ENCODE results near the gene BTBD8. TPM values are rescaled to one million over a fixed set of nuclear protein-coding genes. Genes with fewer than 3 reads are reported as not detected.

BTBD8 gene
- total RNA-seq, 1 experiment from 2014 or later, result 0.86 TPM

- H3K4me3 ChIP-seq (ENCODE audit: low read length), result no peak overlapping the region
- no peak overlapping the region for H3K27ac ChIP-seq (ENCODE audit: low read length)
- H3K9ac ChIP-seq (ENCODE audit: low read length), result no peak overlapping the region
- no peaks in the 10 kb centered on the region for H3K9me2 ChIP-seq (replicated peaks; ENCODE audit: insufficient read depth, low read length)
- H3K79me2 ChIP-seq (ENCODE audit: low read length), result no peaks in the 10 kb centered on the region
- no peaks in the 10 kb centered on the region for H4K20me1 ChIP-seq (ENCODE audit: insufficient read depth, low read depth, low read length)
- no peaks in the 10 kb centered on the region for H3K9me3 ChIP-seq (ENCODE audit: low read length)
- no peaks in the 10 kb centered on the region for H3K4me1 ChIP-seq (ENCODE audit: low read length)
- H3K4me2 ChIP-seq (ENCODE audit: low read depth, low read length, poor library complexity, severe bottlenecking), result no peak overlapping the region
- no peaks in the 10 kb centered on the region for H3K27me3 ChIP-seq (ENCODE audit: low read length)
- no peak for DNase-seq
- H2AFZ ChIP-seq (ENCODE audit: low read length), result no peak overlapping the region
- H3K36me3 ChIP-seq (ENCODE audit: insufficient read depth, low read length), result no peaks in the 10 kb centered on the region
These were observed 15.7 kb downstream of the BTBD8 start for GRCh38 chr1:92095874-92096273.

GRCh38 chr1:92096317-92096716 lies 16.2 kb downstream of the BTBD8 start:
- no peak for DNase-seq
- H3K9me2 ChIP-seq (replicated peaks; ENCODE audit: insufficient read depth, low read length), result no peaks in the 10 kb centered on the region
- no peak overlapping the region for H2AFZ ChIP-seq (ENCODE audit: low read length)
- H3K9ac ChIP-seq (ENCODE audit: low read length), result no peak overlapping the region
- no peaks in the 10 kb centered on the region for H3K27me3 ChIP-seq (ENCODE audit: low read length)
- no peaks in the 10 kb centered on the region for H4K20me1 ChIP-seq (ENCODE audit: insufficient read depth, low read depth, low read length)
- no peaks in the 10 kb centered on the region for H3K9me3 ChIP-seq (ENCODE audit: low read length)
- no peaks in the 10 kb centered on the region for H3K4me1 ChIP-seq (ENCODE audit: low read length)
- no peaks in the 10 kb centered on the region for H3K79me2 ChIP-seq (ENCODE audit: low read length)
- no peak overlapping the region for H3K4me2 ChIP-seq (ENCODE audit: low read depth, low read length, poor library complexity, severe bottlenecking)
- H3K4me3 ChIP-seq (ENCODE audit: low read length), result no peak overlapping the region
- no peaks in the 10 kb centered on the region for H3K36me3 ChIP-seq (ENCODE audit: insufficient read depth, low read length)
- no peak overlapping the region for H3K27ac ChIP-seq (ENCODE audit: low read length)

GRCh38 chr1:92105546-92106081 lies 25.5 kb downstream of the BTBD8 start:
- Histone ChIP-seq H3K9ac (ENCODE audit: low read length) (no peak overlapping the region), H4K20me1 (ENCODE audit: insufficient read depth, low read depth, low read length) (no peaks in the 10 kb centered on the region), H3K4me2 (ENCODE audit: low read depth, low read length, poor library complexity, severe bottlenecking) (no peak overlapping the region), H3K4me3 (ENCODE audit: low read length) (no peak overlapping the region), H3K36me3 (ENCODE audit: insufficient read depth, low read length) (no peaks in the 10 kb centered on the region), H3K27ac (ENCODE audit: low read length) (no peak overlapping the region), H2AFZ (ENCODE audit: low read length) (no peak overlapping the region), H3K9me3 (ENCODE audit: low read length) (no peaks in the 10 kb centered on the region), H3K9me2 (replicated peaks; ENCODE audit: insufficient read depth, low read length) (no peaks in the 10 kb centered on the region), H3K4me1 (ENCODE audit: low read length) (no peaks in the 10 kb centered on the region), H3K27me3 (ENCODE audit: low read length) (no peaks in the 10 kb centered on the region), H3K79me2 (ENCODE audit: low read length) (no peaks in the 10 kb centered on the region)
- DNase-seq, result no peak

DNA sequence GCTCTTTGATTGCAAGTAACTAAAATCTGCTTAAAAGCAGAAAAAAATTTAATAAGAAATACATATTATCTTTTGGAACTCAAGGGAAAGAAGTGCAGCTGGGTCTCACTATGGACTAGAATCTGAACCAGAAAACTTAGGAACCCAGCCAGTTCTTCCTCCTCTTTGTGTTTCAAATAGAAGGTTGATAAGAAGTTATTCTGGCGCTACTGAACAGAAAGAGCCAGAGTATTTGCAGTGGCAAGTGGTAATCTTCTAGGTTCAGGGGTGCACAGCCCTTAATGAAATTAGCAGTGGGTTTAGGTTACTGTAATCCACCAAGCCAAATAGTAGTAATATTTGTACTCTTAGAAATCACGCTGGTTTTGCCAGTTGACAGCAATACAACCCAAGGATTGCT lies 28.5 kb downstream of the BTBD8 start:
- no peak overlapping the region for H3K4me2 ChIP-seq (ENCODE audit: low read depth, low read length, poor library complexity, severe bottlenecking)
- H3K9me3 ChIP-seq (ENCODE audit: low read length), result no peaks in the 10 kb centered on the region
- no peak overlapping the region for H3K27ac ChIP-seq (ENCODE audit: low read length)
- H3K79me2 ChIP-seq (ENCODE audit: low read length), result no peaks in the 10 kb centered on the region
- no peaks in the 10 kb centered on the region for H3K4me1 ChIP-seq (ENCODE audit: low read length)
- no peaks in the 10 kb centered on the region for H3K27me3 ChIP-seq (ENCODE audit: low read length)
- no peaks in the 10 kb centered on the region for H3K36me3 ChIP-seq (ENCODE audit: insufficient read depth, low read length)
- no peaks in the 10 kb centered on the region for H3K9me2 ChIP-seq (replicated peaks; ENCODE audit: insufficient read depth, low read length)
- no peak overlapping the region for H3K9ac ChIP-seq (ENCODE audit: low read length)
- H3K4me3 ChIP-seq (ENCODE audit: low read length), result no peak overlapping the region
- H2AFZ ChIP-seq (ENCODE audit: low read length), result no peak overlapping the region
- no peak for DNase-seq
- no peaks in the 10 kb centered on the region for H4K20me1 ChIP-seq (ENCODE audit: insufficient read depth, low read depth, low read length)

- Histone ChIP-seq H3K27ac (ENCODE audit: low read length) (no peak overlapping the region), H3K9me3 (ENCODE audit: low read length) (no peaks in the 10 kb centered on the region), H3K9ac (ENCODE audit: low read length) (no peak overlapping the region), H3K79me2 (ENCODE audit: low read length) (no peaks in the 10 kb centered on the region), H4K20me1 (ENCODE audit: insufficient read depth, low read depth, low read length) (no peaks in the 10 kb centered on the region), H3K4me1 (ENCODE audit: low read length) (no peaks in the 10 kb centered on the region), H3K4me3 (ENCODE audit: low read length) (no peak overlapping the region), H3K36me3 (ENCODE audit: insufficient read depth, low read length) (no peaks in the 10 kb centered on the region), H3K9me2 (replicated peaks; ENCODE audit: insufficient read depth, low read length) (no peaks in the 10 kb centered on the region), H2AFZ (ENCODE audit: low read length) (no peak overlapping the region), H3K4me2 (ENCODE audit: low read depth, low read length, poor library complexity, severe bottlenecking) (no peak overlapping the region), H3K27me3 (ENCODE audit: low read length) (no peaks in the 10 kb centered on the region)
- DNase-seq, result no peak
These were observed 37.4 kb downstream of the BTBD8 start for GRCh38 chr1:92117526-92117925.

GRCh38 chr1:92118826-92119225 lies 38.7 kb downstream of the BTBD8 start:
- Histone ChIP-seq H3K9ac (ENCODE audit: low read length) (no peak overlapping the region), H4K20me1 (ENCODE audit: insufficient read depth, low read depth, low read length) (no peaks in the 10 kb centered on the region), H3K9me3 (ENCODE audit: low read length) (no peaks in the 10 kb centered on the region), H3K27me3 (ENCODE audit: low read length) (no peaks in the 10 kb centered on the region), H2AFZ (ENCODE audit: low read length) (no peak overlapping the region), H3K9me2 (replicated peaks; ENCODE audit: insufficient read depth, low read length) (no peaks in the 10 kb centered on the region), H3K4me3 (ENCODE audit: low read length) (no peak overlapping the region), H3K36me3 (ENCODE audit: insufficient read depth, low read length) (no peaks in the 10 kb centered on the region), H3K4me1 (ENCODE audit: low read length) (no peaks in the 10 kb centered on the region), H3K4me2 (ENCODE audit: low read depth, low read length, poor library complexity, severe bottlenecking) (no peak overlapping the region), H3K27ac (ENCODE audit: low read length) (no peak overlapping the region), H3K79me2 (ENCODE audit: low read length) (no peaks in the 10 kb centered on the region)
- DNase-seq, result no peak

DNA sequence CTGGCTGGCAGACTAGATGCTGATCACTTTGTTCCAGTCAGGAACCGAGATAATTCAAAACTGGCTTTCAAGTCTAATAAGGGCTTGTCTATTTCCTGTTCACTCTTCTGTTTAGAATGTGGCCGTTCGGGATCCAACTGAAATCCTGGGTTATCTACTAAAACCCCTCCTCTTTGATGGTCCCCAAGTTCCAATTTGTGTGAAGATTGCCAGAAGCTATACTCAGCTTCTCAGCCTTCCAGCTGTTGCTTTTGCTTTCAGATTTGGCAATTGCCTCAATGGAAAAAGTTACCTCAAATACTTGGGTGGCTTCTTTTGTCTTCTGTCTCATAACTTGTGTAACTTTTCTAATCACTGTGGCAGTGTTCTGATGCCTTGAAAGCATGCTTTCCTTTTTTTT lies 43.7 kb downstream of the BTBD8 start:
- H3K27me3 ChIP-seq (ENCODE audit: low read length), result no peaks in the 10 kb centered on the region
- H2AFZ ChIP-seq (ENCODE audit: low read length), result no peak overlapping the region
- no peaks in the 10 kb centered on the region for H3K9me3 ChIP-seq (ENCODE audit: low read length)
- no peaks in the 10 kb centered on the region for H3K9me2 ChIP-seq (replicated peaks; ENCODE audit: insufficient read depth, low read length)
- H3K4me2 ChIP-seq (ENCODE audit: low read depth, low read length, poor library complexity, severe bottlenecking), result no peak overlapping the region
- no peaks in the 10 kb centered on the region for H3K79me2 ChIP-seq (ENCODE audit: low read length)
- H4K20me1 ChIP-seq (ENCODE audit: insufficient read depth, low read depth, low read length), result no peaks in the 10 kb centered on the region
- no peaks in the 10 kb centered on the region for H3K36me3 ChIP-seq (ENCODE audit: insufficient read depth, low read length)
- no peaks in the 10 kb centered on the region for H3K4me1 ChIP-seq (ENCODE audit: low read length)
- H3K9ac ChIP-seq (ENCODE audit: low read length), result no peak overlapping the region
- DNase-seq, result no peak
- no peak overlapping the region for H3K4me3 ChIP-seq (ENCODE audit: low read length)
- H3K27ac ChIP-seq (ENCODE audit: low read length), result no peak overlapping the region

GRCh38 chr1:92125204-92125603 lies 45.1 kb downstream of the BTBD8 start:
- H3K4me3 ChIP-seq (ENCODE audit: low read length), result no peak overlapping the region
- H3K9ac ChIP-seq (ENCODE audit: low read length), result no peak overlapping the region
- H3K9me3 ChIP-seq (ENCODE audit: low read length), result no peaks in the 10 kb centered on the region
- H2AFZ ChIP-seq (ENCODE audit: low read length), result no peak overlapping the region
- no peaks in the 10 kb centered on the region for H4K20me1 ChIP-seq (ENCODE audit: insufficient read depth, low read depth, low read length)
- H3K27me3 ChIP-seq (ENCODE audit: low read length), result no peaks in the 10 kb centered on the region
- H3K27ac ChIP-seq (ENCODE audit: low read length), result no peak overlapping the region
- DNase-seq, result no peak
- H3K9me2 ChIP-seq (replicated peaks; ENCODE audit: insufficient read depth, low read length), result no peaks in the 10 kb centered on the region
- H3K4me2 ChIP-seq (ENCODE audit: low read depth, low read length, poor library complexity, severe bottlenecking), result no peak overlapping the region
- H3K79me2 ChIP-seq (ENCODE audit: low read length), result no peaks in the 10 kb centered on the region
- H3K36me3 ChIP-seq (ENCODE audit: insufficient read depth, low read length), result no peaks in the 10 kb centered on the region
- no peaks in the 10 kb centered on the region for H3K4me1 ChIP-seq (ENCODE audit: low read length)

GRCh38 chr1:92126088-92126487 lies 45.9 kb downstream of the BTBD8 start:
- Histone ChIP-seq H3K9me2 (replicated peaks; ENCODE audit: insufficient read depth, low read length) (no peaks in the 10 kb centered on the region), H3K4me3 (ENCODE audit: low read length) (no peak overlapping the region), H3K36me3 (ENCODE audit: insufficient read depth, low read length) (no peaks in the 10 kb centered on the region), H3K4me1 (ENCODE audit: low read length) (no peaks in the 10 kb centered on the region), H3K27ac (ENCODE audit: low read length) (no peak overlapping the region), H3K9ac (ENCODE audit: low read length) (no peak overlapping the region), H4K20me1 (ENCODE audit: insufficient read depth, low read depth, low read length) (no peaks in the 10 kb centered on the region), H3K4me2 (ENCODE audit: low read depth, low read length, poor library complexity, severe bottlenecking) (no peak overlapping the region), H2AFZ (ENCODE audit: low read length) (no peak overlapping the region), H3K79me2 (ENCODE audit: low read length) (no peaks in the 10 kb centered on the region), H3K27me3 (ENCODE audit: low read length) (no peaks in the 10 kb centered on the region), H3K9me3 (ENCODE audit: low read length) (no peaks in the 10 kb centered on the region)
- DNase-seq, result no peak

Measured in Karpas-422 (cell line).